Glutamatergic neuron (in vitro differentiated cells): ENCODE data around the gene TIAM2. TPM values are rescaled to one million over a fixed set of nuclear protein-coding genes. Genes with fewer than 3 reads are reported as not detected.

Experiments used
- DNase-seq: peaks from one replicate; pipeline ENCODE4 v3.0.0; 2022
- H3K27ac Mint-ChIP-seq: one replicate; pipeline ENCODE4 v1.8.0; 2020; ENCODE audit warnings: mild to moderate bottlenecking, mixed read lengths, inconsistent platforms; ENCODE audit not compliant: unreplicated experiment
- H3K27me3 Mint-ChIP-seq: one replicate; pipeline ENCODE4 v1.8.0; 2020; ENCODE audit warnings: mild to moderate bottlenecking, moderate library complexity, mixed read lengths, inconsistent platforms; ENCODE audit not compliant: unreplicated experiment
- H3K36me3 Mint-ChIP-seq: one replicate; pipeline ENCODE4 v1.8.0; 2020; ENCODE audit warnings: mild to moderate bottlenecking, mixed read lengths, inconsistent platforms; ENCODE audit not compliant: unreplicated experiment
- H3K4me1 Mint-ChIP-seq: one replicate; pipeline ENCODE4 v1.8.0; 2020; ENCODE audit warnings: mild to moderate bottlenecking, low read depth, mixed read lengths, inconsistent platforms; ENCODE audit not compliant: unreplicated experiment
- H3K4me3 Mint-ChIP-seq: one replicate; pipeline ENCODE4 v1.8.0; 2020; ENCODE audit warnings: mild to moderate bottlenecking, mixed read lengths, inconsistent platforms; ENCODE audit not compliant: unreplicated experiment
- H3K9me3 Mint-ChIP-seq: one replicate; pipeline ENCODE4 v1.8.0; 2020; ENCODE audit warnings: mild to moderate bottlenecking, moderate library complexity, mixed read lengths, inconsistent platforms; ENCODE audit not compliant: unreplicated experiment
- total RNA-seq: library from RNA; stranded (reverse); fragmentation: NEBNext Ultra II Directional; extraction: Animal tissue kit (Norgen Biotek cat#: 25700); gene quantifications from one replicate; pipeline ENCODE4 v1.2.1, GENCODE V29; 2021; ENCODE audit not compliant: unreplicated experiment
- TF ChIP-seq, protein P1 (sequence below): fragments of 200-600 bp; sonication (generic); IDR thresholded peaks from one replicate; pipeline ENCODE4 v1.5.0; 2021; ENCODE audit not compliant: partially characterized antibody, unreplicated experiment

TIAM2 gene
- total RNA-seq, 1 donor from 2014 or later: 113 TPM

DNA sequence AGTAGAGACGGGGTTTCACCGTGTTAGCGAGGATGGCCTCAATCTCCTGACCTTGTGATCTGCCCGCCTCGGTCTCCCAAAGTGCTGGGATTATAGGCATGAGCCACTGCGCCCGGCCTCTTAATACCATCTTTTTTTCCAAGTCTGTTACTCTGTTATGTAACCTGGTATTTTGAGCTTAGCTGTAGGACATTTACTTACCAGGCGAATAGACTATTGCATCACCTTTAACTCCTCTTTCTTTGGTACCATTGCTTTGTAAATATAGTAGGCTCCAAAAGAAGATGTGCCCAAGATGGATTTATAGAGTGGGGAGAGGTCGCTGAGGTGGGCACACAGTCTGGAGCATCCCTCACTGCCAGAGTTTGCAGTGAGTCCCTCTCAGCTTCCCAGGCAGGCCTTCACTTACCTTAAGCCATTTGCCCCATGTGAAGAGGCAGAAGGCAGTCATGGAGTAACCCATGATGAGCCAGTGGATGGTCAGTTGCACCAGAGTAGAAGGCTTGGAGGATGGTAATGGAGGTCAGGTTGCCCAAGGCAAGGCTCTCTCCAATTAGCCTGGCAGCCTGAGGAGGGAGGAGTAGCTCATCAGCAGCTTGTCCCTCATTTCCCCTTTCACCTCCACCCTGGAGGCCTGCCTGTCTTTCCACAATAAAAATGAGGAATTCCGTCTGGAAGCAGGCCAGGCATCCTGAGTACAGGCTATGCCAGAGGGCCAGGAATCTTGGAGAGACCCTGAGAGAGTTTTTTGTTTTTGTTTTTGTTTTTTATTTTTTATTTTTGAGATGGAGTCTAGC lies 9.7 kb downstream of the TIAM2 start:
- H3K36me3 Mint-ChIP-seq: no peaks in the 10 kb centered on the region
- DNase-seq: no peak
- H3K27ac Mint-ChIP-seq: no peak overlapping the region
- no peaks in the 10 kb centered on the region for H3K9me3 Mint-ChIP-seq
- H3K4me1 Mint-ChIP-seq: peaks cover 18% of the 10 kb centered on the region
- TF ChIP-seq, protein P1, sequence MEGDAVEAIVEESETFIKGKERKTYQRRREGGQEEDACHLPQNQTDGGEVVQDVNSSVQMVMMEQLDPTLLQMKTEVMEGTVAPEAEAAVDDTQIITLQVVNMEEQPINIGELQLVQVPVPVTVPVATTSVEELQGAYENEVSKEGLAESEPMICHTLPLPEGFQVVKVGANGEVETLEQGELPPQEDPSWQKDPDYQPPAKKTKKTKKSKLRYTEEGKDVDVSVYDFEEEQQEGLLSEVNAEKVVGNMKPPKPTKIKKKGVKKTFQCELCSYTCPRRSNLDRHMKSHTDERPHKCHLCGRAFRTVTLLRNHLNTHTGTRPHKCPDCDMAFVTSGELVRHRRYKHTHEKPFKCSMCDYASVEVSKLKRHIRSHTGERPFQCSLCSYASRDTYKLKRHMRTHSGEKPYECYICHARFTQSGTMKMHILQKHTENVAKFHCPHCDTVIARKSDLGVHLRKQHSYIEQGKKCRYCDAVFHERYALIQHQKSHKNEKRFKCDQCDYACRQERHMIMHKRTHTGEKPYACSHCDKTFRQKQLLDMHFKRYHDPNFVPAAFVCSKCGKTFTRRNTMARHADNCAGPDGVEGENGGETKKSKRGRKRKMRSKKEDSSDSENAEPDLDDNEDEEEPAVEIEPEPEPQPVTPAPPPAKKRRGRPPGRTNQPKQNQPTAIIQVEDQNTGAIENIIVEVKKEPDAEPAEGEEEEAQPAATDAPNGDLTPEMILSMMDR: no peak
- H3K4me3 Mint-ChIP-seq: no peak overlapping the region
- peaks cover 1% of the 10 kb centered on the region for H3K27me3 Mint-ChIP-seq

DNA sequence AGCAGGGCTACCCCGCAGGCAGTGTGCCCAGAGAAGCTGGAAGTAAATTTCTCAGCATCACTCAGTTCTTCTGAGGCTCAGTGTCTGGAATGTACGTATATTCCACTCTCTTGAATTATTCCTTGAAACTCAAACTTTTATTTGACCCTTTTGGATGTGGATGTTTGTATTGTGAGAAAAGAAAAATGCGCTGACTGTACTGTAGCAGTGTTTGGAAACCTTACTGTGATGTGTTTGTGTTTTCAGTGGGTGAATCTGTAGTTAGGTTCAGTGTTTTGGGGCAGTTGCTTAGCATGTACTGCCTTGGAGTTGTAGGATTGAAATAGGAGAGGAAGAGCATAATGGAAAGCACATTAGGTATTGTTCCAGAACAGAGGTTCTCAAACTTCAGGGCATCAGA lies 13.5 kb downstream of the TIAM2 start:
- peaks cover 6% of the 10 kb centered on the region for H3K27me3 Mint-ChIP-seq
- H3K4me3 Mint-ChIP-seq: no peak overlapping the region
- H3K27ac Mint-ChIP-seq: peak overlapping the region; percentile 52
- H3K9me3 Mint-ChIP-seq: peaks cover 6% of the 10 kb centered on the region
- peaks cover 40% of the 10 kb centered on the region for H3K4me1 Mint-ChIP-seq
- TF ChIP-seq, protein P1: no peak
- H3K36me3 Mint-ChIP-seq: no peaks in the 10 kb centered on the region
- DNase-seq: no peak

DNA sequence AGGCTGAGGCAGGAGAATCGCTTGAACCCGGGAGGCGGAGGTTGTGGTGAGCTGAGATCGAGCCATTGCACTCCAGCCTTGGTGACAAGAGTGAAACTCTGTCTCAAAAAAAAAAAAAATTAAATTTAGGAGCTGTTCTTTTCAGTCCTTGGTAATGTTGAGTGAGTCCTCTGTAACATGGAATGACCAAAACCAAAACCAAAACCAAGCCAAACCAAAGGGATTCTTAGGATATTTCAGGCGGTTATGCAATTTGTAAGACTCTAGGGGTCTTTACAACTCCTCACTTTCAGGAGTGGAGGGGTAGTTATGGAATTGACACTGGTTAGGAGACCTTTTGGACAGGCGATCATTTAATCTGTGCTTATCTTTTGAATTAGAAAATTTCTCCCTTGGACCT lies 15.8 kb downstream of the TIAM2 start:
- H3K27ac Mint-ChIP-seq: peak overlapping the region; percentile 98
- peak overlapping the region; percentile 54 for H3K4me3 Mint-ChIP-seq
- H3K9me3 Mint-ChIP-seq: peaks cover 10% of the 10 kb centered on the region
- no peaks in the 10 kb centered on the region for H3K36me3 Mint-ChIP-seq
- peaks cover 8% of the 10 kb centered on the region for H3K27me3 Mint-ChIP-seq
- H3K4me1 Mint-ChIP-seq: peaks cover 57% of the 10 kb centered on the region
- TF ChIP-seq, protein P1: no peak
- no peak for DNase-seq

DNA sequence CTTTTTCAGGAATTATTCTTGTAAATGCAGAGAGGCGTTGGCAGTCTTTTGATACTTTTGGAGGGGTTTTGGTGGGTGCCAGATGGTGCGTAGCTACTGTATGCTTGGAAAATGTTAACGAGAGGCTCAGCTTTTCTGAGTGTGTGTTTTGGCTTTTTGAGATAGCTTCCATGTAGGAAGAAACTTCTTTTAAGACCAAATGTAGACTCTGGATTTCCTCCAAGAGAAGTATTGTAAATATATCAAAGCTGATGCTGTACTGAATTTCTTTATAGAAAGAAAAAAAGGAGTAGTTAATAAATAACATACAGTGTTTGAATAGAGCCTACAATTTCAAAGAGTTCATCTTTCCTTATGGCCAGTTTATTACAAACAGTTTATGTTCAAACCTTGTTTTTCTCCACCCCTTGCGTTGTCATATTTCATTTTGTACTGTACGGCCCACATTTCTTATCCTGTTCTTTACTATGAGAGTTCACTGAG lies 16.7 kb downstream of the TIAM2 start:
- H3K4me1 Mint-ChIP-seq: peaks cover 61% of the 10 kb centered on the region
- H3K27ac Mint-ChIP-seq: peak overlapping the region; percentile 98
- peak overlapping the region; percentile 54 for H3K4me3 Mint-ChIP-seq

More for the DNA sequence above, 16.7 kb downstream of the TIAM2 start:
- peaks cover 11% of the 10 kb centered on the region for H3K9me3 Mint-ChIP-seq
- DNase-seq: no peak
- peaks cover 8% of the 10 kb centered on the region for H3K27me3 Mint-ChIP-seq
- TF ChIP-seq, protein P1: no peak
- no peaks in the 10 kb centered on the region for H3K36me3 Mint-ChIP-seq
